GM19238 (cell line): ENCODE data around the gene NPBWR2.

ENCODE experiments used
- DNase-seq: peaks from one replicate; pipeline ENCODE4 v3.0.0; 2011; ENCODE audit warnings: low spot score; ENCODE audit not compliant: insufficient read length

The NPBWR2 gene, protein sequence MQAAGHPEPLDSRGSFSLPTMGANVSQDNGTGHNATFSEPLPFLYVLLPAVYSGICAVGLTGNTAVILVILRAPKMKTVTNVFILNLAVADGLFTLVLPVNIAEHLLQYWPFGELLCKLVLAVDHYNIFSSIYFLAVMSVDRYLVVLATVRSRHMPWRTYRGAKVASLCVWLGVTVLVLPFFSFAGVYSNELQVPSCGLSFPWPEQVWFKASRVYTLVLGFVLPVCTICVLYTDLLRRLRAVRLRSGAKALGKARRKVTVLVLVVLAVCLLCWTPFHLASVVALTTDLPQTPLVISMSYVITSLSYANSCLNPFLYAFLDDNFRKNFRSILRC

DNA sequence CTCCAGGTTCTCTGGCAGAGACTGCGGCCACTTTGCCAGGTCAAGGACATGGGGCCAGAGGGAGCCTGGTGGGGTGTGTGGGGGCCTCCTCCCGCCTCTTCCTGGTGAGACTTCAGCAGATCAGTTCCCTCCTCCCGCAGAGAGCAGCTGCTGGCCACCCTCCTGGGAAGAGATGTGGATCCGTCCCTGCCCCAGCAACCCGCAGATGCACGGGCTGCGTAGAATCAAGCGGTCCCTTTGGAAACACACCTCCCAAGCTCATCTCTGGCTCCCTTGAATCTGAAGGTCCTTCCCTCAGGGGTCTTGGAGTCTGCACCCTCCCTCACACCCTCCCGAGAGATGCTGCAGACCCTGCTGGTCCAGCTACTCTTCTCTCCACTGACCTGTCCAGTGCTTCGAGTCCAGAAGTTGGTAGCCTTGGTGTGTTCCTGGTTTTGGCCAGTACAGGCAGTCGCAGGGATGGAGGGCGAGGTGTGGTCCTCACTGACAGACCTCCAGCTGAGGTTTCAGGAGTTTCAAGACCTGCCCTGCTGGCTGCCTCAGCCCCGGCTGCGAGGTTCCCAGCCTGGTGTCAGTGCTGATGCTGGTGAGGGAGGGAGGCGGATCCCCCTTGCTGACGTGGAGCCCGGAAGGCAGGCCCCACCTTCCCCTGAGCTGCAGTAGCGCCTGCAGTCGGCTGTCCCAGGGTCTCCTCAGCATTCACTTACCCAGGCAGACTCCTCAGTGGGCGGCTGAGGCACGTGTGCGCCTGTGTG lies at the start of gene NPBWR2:
NPBWR2 (minus strand) TSS at position 585 of the 755 bp plus-strand sequence. CDS start 734 bp downstream, outside the sequence.
- no peak for DNase-seq

GRCh38 chr20:64156136-64156885 lies 48.9 kb upstream of the NPBWR2 start:
- DNase-seq: no peak

DNA sequence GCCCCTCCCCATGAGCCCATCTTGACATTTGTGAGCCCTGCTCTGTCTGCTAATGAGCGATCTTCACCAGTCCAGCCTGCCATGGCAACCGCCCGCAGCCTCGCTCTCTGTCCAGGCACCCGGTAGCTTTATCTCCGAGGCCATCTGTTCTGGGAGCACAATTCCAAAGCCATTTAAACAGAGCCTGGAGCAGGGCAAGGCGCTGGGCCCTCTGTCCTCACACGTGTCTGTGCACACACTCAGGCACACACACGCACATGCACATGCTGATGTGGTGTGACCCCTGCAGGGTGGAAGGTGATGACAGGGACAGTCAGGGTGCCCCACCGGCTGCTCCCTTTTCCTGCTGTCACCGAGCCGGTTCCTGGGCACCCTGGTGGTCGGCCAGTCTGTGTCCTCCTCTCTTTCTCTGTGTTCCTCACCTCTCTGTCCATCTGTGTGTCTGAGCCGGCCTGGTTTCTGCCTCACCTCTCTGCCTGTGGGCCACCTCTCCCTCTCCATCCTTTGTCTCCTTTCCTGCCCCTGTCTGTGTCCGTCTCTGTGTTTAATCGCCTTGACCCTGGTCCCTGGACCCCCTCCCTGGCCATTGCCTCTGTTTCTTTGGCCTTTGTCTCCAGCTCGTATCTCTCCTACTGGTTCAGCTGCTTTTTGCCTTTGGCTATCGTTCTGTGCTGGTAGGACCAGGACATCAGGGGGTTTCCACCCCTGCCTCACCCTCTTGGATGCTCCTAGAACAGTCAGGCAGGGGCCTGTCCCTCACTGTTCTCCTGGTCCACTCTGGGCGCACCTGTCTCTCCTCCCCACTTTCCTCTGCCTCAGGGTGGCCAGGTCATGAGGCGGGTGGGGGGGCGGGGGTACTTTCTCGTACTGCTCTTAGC lies 48.1 kb upstream of the NPBWR2 start:
- no peak for DNase-seq

GRCh38 chr20:64154590-64155257 lies 47.4 kb upstream of the NPBWR2 start:
- DNase-seq: no peak

GRCh38 chr20:64153861-64154589 lies 46.7 kb upstream of the NPBWR2 start:
- no peak for DNase-seq

DNA sequence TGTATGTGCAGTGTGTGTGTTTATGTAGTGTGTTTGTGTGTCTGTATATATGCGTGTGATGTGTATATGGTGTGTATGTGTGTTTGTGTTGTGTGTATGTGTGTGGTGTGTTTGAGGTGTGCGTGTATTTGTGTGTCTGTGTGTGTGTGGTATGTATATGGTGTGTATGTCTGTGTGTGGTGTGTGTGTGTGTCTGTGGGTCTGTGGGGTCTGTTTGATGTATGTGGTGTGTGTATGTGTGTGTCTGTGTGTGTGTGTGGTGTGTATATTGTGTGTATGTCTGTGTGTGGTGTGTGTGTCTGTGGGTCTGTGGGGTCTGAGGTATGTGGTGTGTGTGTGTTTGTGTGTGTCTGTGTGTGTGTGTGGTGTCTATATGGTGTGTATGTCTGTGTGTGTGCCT lies 46.0 kb upstream of the NPBWR2 start:
- no peak for DNase-seq

- DNase-seq: no peak
Observed at GRCh38 chr20:64152906-64153305, 45.5 kb upstream of the NPBWR2 start.

DNA sequence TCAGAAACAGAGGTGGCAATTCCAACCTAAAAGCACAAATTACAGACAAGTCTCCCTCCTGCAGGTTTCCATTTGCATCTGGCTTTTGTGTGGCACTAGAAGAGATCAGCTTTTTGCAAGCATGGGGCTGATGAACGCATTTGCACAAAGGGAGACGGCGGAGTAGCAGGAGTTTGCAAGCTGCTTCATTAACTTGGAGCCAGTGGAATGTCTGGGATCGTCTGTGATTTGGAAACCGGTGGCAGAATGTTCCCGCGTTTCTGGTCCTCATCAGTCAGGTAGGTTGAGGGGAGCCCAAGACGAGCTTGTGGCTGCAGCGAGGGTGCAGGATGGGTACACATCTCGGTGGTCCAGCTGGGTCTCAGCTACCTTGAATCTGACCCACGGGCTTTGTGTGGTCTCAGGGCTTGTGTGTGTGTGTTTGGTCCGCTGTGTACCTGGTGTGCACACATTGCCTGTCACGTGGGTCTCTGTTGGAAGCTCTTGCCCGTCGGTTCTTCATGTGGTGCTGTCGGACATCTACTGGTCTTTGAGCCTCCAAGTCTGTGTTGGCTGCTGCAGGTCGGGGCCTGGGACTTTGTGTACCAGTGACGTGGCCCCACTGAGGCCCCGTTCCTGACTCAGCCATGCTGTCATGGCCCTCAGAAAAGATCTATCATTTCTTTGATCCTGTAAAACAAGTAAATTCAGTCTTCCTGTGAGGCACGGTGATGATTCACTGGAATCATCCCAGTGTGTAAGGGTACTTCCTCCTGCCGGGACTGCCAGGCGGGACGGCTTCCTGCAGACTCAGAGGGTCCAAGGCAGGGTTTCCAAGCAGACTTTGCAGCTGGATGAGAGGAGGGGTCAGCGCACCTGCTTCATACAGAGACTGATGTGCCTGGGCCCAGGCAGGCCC lies 44.5 kb upstream of the NPBWR2 start:
- DNase-seq: no peak

DNA sequence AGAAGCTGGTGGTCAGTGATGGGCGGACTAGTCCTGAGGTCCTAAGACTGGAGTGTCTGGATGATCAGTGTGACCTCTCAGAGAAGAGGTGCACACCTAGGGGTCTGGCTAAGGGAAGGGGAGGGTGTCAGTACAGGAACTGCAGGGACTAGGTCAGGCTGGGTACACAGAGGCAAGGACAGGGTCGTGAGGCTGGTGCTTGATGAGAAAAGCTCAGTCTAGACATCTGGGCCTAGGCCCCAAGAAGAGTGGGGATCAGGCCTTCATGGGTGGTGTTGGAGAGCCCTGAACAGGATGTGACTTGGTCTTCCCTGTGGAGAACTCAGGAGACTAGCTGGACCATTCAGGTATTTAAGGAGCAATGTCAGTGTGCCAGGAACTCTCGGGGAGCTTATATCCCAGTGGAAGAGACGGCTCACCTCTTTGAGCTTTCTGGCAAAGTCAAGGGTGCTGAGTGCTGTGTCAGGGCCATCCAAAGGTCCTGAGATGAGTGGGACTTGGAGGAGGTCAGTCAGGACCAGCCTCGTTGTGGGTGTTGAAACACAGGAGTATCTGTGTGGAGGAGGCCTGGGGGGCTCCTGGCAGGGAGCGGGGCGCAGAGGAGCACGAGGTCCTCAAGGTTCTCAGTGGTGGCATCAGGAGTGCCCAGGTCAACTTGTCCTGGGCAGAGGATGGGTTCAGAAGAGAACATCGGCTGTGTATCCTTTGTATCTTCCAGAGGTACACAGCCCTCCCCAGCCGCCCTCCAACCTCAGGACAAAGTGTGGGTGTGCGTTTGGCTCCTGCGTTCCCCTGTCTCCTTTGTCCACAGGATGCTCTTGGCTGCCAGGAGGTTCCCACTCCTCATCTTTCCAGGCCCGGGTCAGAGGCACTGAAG lies 43.6 kb upstream of the NPBWR2 start:
- no peak for DNase-seq

- no peak for DNase-seq
Observed at GRCh38 chr20:64149809-64150560, 42.6 kb upstream of the NPBWR2 start.

- no peak for DNase-seq
Observed at GRCh38 chr20:64149141-64149540, 41.8 kb upstream of the NPBWR2 start.

DNA sequence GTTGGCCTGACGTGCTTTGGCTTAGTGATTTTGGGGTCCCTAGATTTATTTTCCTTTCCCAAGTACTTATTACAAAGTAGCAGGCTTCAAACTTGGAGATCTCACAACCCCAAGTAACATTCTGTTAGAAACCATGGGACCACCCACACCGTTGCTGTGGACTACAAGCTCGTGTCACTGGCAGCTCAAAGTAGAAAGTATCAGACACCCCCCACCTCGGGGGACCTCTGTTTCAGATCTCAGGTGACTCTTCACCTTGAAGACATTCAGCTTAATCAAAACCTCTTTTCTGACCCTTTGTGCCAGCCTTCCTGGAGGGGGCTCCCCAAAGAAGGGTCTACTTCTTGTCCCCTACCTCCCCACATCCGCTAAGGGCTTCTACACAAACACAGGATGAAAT lies 41.2 kb upstream of the NPBWR2 start:
- no peak for DNase-seq

DNA sequence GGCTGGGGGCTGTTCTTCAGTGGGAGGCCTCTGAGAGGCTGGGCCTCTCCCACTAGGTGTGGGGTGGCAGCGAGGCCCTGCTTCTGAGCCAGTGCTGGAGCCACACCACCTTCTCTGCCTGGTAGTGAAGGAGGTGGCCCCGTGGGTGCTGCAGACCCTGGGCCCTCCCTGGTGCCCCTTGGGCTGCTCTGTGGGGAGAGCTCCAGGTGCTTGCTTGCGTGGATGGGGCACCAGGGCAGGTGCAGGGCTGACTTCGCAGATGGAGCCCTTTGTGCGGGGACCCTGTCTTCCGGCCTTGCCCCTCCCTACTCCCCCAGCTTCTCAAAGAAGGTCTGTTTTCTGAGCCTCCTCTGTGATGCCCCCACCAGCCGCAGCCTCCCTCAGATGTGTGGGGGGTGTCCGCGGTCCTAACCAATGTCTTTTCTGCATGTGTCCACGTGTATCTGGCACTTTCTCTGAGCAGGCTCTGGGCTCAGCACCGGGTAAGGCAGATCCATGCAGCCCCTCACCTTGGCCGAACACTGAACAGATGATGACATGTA lies 39.6 kb upstream of the NPBWR2 start:
- DNase-seq: no peak

DNA sequence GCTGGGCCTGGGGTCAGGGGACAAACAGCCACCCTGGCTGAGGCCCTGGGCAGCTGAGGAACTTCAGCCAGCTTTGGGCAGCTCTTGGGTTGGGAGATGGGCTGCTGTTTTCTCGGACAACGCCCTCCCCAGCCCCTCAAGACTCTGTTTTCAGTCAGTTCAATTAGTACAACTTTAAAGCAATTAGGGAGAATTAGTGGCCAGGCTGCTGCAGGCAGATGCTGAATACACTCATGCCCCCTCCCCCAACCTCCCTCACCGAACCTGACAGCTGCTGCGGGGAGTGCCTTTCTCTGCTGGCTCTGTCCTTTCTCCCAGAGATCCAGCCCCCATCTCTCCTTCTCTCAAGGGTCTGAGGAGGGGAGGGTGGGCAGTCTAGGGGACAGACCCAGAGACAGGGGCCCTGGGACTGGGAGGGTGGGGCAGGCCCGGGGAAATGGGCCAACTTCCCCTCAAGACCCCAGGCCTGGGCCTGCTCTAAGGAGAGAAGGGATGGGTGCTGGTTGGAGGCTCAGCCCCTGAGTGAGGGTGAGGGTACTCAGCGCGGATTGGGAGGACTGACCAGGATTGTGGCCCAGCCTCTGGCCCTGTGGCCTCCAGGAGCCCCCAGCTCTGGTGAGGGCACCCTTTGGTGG lies 39.1 kb upstream of the NPBWR2 start:
- no peak for DNase-seq

DNA sequence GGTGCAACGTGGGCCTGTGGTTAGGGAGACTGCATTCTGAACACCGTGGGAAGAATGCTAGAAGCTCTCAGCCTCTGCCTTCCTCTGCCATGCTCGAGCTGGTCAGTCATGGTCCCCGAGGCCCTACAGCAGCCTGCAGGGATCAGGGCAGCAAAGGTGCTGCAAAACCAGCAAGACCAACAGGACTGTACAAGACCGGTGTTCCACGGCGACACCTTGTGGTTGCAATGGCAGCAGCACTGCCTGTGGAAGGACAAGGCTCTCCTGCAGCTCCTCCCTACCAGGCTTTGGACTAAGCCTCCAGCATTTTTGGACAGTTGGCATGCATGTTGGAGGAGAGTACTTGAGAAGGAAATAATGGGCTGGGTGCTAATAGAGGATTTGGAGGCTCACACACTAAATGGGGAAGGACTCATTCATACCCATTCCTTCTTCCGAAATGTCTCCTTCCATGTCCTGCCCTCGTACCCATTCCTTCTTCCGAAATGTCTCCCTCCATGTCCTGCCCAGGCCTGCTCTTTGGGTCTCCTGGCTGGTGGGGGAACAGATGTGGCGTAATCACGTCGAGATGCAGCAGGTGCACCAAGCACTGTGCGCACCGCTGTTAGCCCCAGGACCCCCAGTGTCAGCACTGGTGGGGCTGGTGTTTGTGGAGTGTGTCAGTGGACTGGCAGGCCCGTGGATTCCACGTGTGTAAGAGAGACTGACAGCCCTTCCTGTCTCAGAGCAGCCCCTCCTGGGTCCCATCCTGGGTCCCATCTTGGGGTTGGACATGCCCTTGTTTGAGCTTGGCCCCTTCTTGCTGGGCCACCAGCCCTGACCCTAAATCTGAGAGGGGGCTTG lies 38.3 kb upstream of the NPBWR2 start:
- DNase-seq: no peak
